HTR-8/SVneo (cell line): ENCODE measurements around the gene SLC25A22.
A peak's percentile ranks its signal among the peaks of the same experiment; 100 is the strongest.

Experiments used
- DNase-seq: peaks from one replicate; pipeline ENCODE4 v3.0.0; 2011; ENCODE audit warnings: low spot score, mixed read lengths; ENCODE audit not compliant: insufficient read length
- FAIRE-seq: peaks from 2 replicates; lab custom pipeline; 2011; peaks lifted over from hg19 to GRCh38; lab: Jason Lieb, UNC

The SLC25A22 gene

GRCh38 chr11:792873-793272, 5.2 kb downstream of the SLC25A22 start:
- no peak for FAIRE-seq

GRCh38 chr11:792535-792821, 5.6 kb downstream of the SLC25A22 start:
- DNase-seq (no peak), FAIRE-seq (no peak)

More at GRCh38 chr11:792873-793272, 5.2 kb downstream of the SLC25A22 start:
- DNase-seq = no peak

DNA sequence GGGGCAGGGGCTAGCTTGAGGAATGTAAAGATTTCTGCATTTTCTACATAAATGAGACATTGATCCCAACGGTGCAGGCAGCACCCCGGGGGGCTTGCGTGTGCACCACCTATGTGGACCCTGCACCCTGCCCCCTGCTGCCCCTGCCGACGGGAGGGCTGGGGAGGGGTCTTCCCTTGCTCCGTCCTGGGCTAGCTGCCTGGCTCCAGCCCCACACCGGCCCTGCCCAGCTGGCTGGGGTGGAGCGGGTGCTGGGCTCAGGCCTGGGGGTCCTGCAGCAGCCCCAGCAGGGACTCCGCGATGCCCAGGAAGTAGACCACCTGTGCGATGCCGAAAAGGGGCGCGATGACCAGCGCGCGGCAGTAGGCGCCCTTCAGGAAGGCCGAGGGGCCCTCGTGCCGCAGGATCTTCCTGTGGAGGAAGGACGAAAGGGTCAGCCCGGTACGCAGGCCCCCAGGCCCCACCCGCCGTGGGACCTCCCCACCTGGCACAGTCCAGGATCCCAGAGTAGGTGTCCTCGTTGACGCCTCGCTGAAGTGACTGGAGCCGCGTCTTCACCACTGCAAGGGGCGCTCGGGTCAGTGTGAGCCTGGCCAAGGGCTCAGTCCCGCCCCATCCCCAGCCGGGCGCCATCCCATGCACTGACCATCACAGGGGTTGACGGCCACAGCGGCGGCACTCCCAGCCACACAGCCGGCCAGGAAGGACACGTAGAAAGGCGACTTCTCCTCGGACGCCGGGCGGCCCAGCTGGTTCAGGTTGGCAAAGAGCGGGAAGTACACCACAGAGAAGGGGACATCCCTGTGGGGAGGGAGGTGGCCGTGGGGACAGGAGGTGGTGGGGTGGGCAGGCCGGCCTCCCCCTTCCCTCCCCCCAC, 6.2 kb downstream of the SLC25A22 start:
- FAIRE-seq (no peak), DNase-seq (no peak)

- DNase-seq (no peak), FAIRE-seq (no peak)
These were observed 7.1 kb downstream of the SLC25A22 start for GRCh38 chr11:790721-791564.

GRCh38 chr11:789943-790342, 8.1 kb downstream of the SLC25A22 start, which contains the start of gene CEND1:
TSS of gene CEND1 (minus strand) at chr11:790090. CDS start at chr11:788576, 1,514 bp downstream.
- FAIRE-seq (no peak), DNase-seq (no peak)

DNA sequence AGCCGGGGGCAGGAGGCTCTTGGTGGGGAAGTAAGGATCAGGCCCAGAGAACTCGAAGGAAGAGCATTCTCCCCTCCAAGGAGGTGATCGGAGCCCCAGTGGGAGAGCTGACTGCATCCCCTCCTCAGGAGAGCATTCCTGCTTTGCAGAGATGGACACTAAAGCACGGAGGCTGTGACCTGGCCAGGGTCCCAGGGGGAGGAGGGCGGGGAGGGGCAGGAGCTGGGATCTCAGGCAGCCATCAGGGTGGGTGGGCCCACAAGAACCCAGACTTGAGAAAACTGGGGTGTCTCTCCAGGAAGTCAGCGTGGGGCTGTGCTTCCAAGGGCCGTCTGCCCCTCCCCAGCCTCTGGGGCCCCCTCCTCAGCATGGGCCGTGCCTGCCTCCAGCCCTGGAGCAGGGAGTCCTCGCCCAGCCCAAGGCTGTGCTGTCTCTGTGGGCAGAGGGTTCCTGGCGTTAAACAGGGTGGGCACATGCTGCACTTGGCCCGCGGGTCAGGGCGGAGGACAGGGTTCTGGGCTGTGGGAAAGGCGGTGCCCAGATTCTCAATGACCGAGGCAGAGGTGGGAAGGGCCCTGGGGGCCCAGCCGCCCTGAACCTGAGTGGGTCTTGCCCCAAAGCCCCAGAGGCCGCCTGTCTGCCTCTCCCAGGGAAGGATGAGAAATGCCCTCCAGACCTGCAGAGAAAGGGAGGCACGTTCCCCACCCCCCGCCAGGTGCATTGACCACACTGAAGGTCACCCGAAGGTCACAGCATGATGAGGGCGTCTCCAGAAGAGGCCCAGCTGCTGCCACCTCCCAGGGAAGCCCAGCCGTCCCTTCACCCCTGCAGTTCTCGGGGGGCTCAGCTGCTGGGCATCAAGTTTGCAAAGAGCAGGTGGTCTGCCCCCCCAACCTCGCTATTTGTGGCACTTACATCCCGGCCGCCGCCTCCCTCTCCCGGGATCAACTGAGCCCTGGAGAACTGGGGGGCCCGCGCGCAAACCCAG, 8.8 kb downstream of the SLC25A22 start:
- no peak for DNase-seq
- no peak for FAIRE-seq

- no peak for DNase-seq
- peak; percentile 49 for FAIRE-seq
These were observed 10.0 kb downstream of the SLC25A22 start for GRCh38 chr11:788009-788640.

DNA sequence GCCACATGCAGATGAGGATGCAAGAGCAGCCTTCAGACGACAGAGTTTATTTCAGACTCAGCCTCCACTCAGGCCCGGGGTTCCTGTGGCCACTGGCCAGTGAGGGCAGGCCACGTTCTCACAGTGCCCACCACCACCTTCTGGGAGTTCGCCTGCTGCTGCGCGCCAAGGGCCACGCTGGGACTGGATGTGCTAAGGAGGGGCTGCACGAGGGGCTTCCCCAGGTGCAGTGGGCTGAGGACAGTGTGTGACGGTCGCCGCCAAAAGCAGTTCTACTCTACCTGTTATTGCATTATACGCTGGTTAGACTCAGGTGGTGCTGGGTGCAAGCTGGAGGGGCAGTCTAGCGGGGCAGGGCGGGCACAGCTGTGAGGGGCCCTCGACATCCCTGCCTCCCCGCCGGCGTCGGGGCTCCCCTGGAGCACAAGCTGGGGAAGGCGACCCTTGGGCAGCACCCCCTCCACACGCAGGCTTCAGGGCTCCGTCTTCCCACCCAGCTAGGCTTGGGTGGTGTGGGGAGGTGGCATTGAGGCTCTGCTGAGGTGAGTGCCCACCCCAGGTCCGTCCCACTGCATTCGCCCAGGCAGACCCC, 10.9 kb downstream of the SLC25A22 start:
- DNase-seq = no peak
- peak; percentile 40 for FAIRE-seq

DNA sequence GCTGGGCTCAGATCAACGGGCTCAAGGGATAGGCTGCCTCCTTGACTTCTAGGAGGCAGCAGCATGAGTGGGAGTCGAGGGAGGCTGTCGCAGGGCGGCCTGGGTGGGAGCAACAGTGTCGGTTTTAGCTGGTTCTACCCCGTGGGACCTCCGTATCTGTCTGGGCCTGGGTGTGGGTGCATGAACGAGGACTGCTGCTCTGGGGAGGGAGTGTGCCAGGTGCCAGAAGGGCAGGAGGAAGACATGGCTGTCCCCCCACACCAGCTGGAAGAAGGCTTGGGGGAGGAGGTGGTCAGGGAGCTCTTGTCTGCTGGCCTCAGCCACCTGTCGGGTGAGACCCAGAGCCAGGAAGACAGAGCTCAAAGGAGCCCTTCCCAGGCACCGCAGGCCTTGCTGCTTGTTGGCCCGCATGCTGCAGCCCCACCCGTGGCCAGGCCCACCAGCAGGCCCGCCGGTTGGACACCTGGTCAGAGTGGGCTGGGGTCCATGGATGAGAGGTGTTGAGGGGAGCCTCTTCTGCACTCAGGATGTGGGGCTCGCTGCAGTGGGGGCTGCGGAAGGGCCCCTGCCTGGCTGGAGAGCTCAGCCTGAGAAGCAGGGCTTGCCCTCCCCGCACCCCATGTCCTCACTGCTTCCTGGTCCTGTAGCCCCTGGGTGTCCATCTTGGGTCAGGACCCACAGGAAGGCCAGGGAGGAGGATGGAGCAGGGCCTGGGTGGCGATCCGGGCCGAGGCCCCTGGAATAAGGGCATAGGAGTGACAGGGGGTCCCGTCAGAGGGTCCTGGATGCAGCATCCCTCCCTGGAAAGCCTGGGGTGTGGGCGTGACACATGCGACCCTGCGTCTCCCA, 11.6 kb downstream of the SLC25A22 start:
- no peak for FAIRE-seq

DNA sequence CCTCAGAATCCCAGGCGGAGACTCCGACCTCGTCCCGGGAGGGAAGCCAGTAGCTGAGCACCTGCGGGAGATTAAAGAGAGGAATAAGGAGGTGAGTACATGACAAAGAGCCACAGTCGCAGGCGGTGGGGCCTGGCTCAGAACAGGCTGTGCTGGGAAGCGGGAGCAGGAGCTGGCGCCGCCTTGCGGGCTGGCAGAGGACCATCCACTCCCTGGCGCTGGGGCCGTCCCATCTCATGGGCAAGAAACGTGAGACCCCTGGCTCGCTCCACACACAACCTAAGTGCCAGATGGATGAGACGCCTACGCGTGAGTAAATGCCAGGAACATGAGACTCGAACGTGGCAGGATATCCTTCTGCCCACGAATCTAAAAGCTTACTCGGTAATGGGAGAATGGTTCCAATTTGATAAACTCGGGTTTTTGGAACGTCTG, 14.5 kb downstream of the SLC25A22 start:
- DNase-seq = peak; percentile 72
- peak; percentile 96 for FAIRE-seq

More for the DNA sequence above, 11.6 kb downstream of the SLC25A22 start:
- DNase-seq = no peak

- no peak for DNase-seq
- FAIRE-seq = no peak
These were observed 15.6 kb downstream of the SLC25A22 start for GRCh38 chr11:782264-783174.

DNA sequence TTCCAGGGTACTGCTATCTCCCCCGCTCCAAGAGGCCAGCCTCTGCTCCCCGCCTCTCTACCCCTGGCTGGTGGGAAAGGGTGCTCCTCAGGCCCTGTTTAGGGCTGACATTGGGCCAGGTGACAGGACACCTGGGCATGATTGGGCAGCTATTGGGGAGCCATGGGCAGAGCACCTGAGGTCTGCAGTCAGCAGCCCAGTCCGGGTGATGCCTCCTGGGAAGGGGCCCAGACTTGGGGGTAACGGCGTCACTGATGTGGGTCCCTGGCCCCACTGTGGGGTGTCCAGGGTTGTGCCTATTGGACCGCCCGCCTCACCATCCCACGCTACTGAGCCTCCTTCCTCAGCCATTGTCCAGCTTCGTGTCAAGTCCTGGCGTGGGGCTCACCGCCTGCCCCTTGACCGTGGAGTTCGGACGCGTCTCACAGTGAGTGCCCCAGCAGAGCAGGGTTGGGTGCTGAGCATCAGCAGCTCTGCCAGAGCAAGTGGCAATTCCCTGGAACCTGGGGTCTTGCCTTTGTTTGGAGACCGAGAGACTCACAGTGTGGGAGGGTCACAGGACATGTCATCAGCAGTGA, 18.0 kb downstream of the SLC25A22 start:
- DNase-seq (no peak), FAIRE-seq (no peak)

DNA sequence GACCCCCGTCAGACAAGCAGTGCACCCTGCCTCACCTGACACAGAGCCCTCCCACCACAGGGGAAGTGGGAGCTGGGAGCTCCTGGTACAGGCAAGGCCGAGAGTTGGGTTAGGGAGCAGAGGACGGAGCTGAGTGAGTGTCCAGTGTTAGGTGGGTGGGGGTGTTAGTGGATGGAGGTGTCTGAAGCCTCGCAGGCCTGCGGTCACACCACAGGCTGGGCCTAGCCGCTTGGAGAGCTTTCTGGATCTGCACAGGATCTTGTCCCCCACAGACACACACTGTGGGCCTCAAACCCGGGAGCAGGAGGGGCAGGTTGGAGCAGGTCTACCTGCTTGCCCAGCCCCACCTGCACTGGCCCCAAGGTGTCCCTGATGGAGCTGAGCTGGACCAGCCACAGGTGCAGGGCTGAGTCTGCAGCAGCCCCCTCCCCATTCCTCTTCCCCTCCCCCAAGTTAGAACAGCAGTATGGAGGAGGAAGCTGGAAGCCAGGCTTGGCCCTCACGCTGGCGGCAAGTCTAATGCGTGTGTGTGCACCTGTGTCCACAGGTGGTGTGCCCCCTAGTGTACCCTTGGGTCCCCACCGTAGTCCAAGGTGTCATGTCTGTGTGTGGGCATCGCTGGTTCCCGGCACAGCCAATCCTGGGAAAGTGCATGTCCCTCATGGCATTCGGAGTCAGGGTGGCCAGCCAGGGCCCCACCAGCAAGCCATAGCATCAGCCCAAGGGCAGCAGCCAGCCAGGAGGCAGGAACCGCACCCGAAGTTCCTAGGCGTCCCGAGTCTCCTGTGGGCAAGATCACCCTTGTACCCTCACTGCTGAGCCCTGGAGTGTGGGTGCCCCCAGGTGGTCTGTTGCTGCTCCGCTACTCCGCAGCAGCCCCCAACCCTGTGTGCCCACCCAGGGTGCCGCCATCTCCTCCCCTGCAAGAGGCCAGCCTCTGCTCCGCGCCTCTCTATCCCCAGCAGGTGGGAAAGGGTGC, 18.8 kb downstream of the SLC25A22 start:
- FAIRE-seq = no peak

DNA sequence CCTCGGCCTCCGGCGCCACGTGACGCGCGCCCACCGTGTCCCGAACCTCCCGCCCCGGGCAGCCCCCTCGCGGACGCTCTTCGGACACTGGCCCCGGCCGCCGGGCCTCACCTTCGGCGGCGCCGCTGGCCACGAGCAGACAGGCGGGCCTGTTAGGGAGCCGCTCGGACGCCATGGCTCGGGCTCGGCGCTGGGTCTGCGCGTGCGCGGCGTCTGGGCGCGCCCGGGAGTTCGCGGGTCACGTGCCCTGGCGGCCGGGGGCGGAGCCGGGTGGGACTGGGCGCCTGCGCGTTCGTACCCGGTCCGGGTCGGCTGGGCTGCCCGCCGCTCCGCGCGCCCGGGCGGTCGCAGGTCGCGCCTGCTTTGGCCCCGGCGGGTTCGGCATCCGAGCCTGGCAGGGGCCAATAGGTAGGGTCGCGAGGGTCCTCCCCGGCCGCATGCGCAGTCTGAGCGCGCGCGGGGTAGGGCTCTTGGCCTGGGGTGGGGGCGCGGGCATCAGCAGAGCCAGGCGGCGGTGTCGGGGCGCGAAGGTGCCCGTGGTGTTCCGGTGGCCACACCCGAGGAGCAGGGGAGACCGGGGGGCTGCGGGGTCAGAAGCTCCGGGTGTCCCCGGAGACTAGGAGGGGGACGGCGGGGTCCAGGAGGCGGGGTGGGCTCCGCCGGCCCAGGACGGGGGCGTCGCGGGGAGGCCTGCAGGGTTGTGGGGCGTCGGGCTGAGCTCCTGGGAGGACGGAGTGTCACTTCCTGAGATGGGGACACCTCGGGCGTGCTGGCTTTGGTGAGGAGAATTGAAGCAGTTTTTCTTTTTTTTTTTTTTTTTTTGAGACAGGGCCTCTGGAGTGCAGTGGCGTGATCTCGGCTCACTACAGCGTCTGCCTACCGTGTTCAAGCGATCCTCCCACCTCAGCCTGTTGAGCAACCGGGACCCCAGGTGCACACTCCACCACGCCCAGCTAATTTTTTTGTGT, 20.5 kb downstream of the SLC25A22 start, which contains the start of gene GATD1:
Gene GATD1, minus strand, starts transcription at position 200 of the 968 bp plus-strand sequence. Its CDS starts 25 bp downstream, at position 175.
- FAIRE-seq = peak; percentile 94
- DNase-seq = peak; percentile 98

More for the DNA sequence above, 18.8 kb downstream of the SLC25A22 start:
- no peak for DNase-seq
